GM18507 (cell line): ENCODE results near the gene GPR15.

Source experiments
- DNase-seq: peaks from one replicate; pipeline ENCODE4 v3.0.0; 2011; ENCODE audit warnings: low read depth; ENCODE audit not compliant: insufficient read length; ENCODE audit errors: extremely low spot score
- FAIRE-seq: peaks from 2 replicates; lab custom pipeline; 2011; peaks lifted over from hg19 to GRCh38; lab: Jason Lieb, UNC

Gene GPR15

DNA sequence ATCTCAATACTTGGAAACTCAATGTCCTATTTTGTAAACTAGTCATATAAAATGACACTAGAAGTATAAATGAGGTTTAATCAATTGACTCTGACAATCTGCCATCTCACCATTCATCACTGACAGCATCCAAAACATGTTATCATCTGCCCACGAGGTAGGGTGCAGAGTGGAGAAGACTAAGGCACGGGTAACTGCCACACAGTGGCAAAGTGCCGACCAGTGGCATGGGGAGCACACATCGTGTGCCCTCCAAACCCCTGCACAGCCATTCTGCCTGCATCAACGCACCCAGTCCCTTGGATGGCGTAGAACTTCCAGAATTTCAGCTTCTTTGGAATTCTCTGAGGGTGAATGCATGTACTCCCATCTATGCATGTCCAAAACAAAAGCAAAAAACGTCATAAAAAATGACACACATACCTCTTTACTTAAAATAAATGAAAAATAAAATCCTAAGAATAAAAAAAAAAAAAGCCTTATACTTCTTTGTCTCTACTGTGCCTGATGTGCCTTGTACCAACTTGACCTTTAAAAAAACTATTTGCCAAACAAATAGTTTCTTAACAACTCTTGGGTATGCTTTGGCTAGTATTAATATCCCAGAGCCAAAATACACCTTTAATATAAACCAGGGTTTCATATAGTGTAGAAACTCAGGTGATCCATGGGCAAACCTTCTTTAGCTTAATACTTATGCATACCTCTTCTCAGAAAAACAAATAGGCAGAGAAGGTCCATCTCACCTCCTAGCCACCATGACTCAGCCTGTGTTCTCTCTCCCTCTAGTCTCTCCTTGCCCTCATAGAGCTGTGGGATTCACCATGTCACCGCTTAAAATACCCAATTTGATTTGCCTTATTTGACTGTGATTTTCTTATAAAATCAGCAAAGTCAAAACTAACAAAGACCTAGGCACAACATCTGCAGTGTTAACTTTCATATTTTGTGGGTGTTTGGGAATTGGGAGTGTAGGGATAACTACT is 48.9 kb downstream of the GPR15 start:
- DNase-seq = no peak
- FAIRE-seq = no peak

GRCh38 chr3:98581474-98581873 is 49.7 kb downstream of the GPR15 start:
- DNase-seq (no peak), FAIRE-seq (no peak)

DNA sequence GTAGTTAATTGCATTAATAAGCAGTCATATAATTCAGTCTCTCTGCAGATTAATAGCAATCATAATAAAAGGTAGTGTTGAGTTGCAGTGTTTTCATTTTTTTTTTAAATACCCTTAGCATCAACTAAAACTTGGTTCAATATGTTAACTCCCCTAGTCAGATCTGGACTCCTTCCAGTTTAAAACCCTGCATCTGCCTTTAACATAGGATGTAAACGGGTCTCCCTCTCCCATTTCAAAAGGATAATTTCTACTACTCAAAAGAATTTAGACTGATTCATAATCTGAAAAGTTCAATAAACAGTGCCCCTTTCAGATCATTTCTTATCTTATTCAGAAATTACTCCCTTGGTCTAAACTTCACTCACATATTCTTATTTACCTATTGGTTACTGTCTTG is 50.3 kb downstream of the GPR15 start:
- FAIRE-seq (no peak), DNase-seq (no peak)

DNA sequence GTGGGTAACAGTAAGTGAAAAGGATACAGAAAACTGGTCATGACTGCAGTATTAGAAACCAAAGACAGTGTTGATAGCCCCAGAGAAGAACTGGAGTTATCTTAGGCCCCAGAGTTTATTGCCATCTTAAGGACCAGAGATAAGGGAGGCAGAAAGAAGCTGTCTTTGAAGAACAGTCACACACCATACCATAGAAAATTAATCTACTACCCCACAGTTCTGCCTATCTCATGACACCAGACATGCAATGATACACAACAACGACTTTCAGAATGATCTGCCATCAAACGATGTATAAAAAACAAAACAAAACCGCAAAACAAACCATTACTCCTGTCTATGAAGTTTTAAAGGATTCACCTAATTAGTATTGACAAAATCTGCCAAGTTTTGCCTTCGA is 52.0 kb downstream of the GPR15 start:
- no peak for FAIRE-seq

More for the DNA sequence above, 52.0 kb downstream of the GPR15 start:
- no peak for DNase-seq
